Erythroblast (primary cell): ENCODE data around the gene MAPK8IP2.
"Not testable (repeated sequence)": the region's sequence is repeated elsewhere in the genome, so short reads cannot be mapped to it uniquely, and the experiment has no call there.

Source experiments
- GATA1 ChIP-seq: IDR thresholded peaks from 2 replicates; pipeline ENCODE4 v1.6.1; 2011; ENCODE audit warnings: low read depth, mild to moderate bottlenecking, control low read depth, low read length, moderate library complexity
- POLR2A ChIP-seq: IDR thresholded peaks from 2 replicates; pipeline ENCODE4 v1.6.1; 2011; ENCODE audit warnings: mild to moderate bottlenecking, low read length

GRCh38 chr22:50659711-50660110, 59.1 kb downstream of the MAPK8IP2 start:
- TF ChIP-seq POLR2A, GATA1: not testable (repeated sequence)
